ENCODE data around the gene OR51A2. TPM values are rescaled to one million over a fixed set of nuclear protein-coding genes. Genes with fewer than 3 reads are reported as not detected.

Gene OR51A2
- total and polyA plus RNA-seq, 2 experiments from 2014 or later: not detected

- TF ChIP-seq JUNB (IDR thresholded peaks at IDR 0.05; ENCODE audit: unreplicated experiment): no peak
Measured at GRCh38 chr11:4975436-4975835, 19.9 kb upstream of the OR51A2 start (continued).

- Histone ChIP-seq H3K36me3 (ENCODE audit: insufficient read depth) (no peaks in the 10 kb centered on the region), H3K9me2 (ENCODE audit: insufficient read depth) (no peaks in the 10 kb centered on the region), H3K27me3 (ENCODE audit: insufficient read depth) (no peaks in the 10 kb centered on the region), H3F3A (replicated peaks; ENCODE audit: low read depth) (no peaks in the 10 kb centered on the region), H3K4me3 (no peak overlapping the region), H3K27ac (ENCODE audit: low read depth) (no peak overlapping the region), H2AFZ (no peak overlapping the region), H3K4me1 (ENCODE audit: insufficient read depth) (no peaks in the 10 kb centered on the region), H3K4me2 (no peak overlapping the region), H3K79me2 (replicated peaks; ENCODE audit: insufficient read depth) (no peaks in the 10 kb centered on the region), H4K20me1 (replicated peaks; ENCODE audit: insufficient read depth) (no peaks in the 10 kb centered on the region)
- ATAC-seq (no peak), DNase-seq (ENCODE audit: low spot score) (no peak)
- Mint-ChIP-seq H3K4me3 (no peak overlapping the region), H3K27ac (no peak overlapping the region), H3K9me3 (no peaks in the 10 kb centered on the region), H3K4me1 (peaks cover 4% of the 10 kb centered on the region; the same call in 1 of the 3 replicates), H3K27me3 (ENCODE audit: insufficient read depth, low read depth, poor library complexity) (no peaks in the 10 kb centered on the region), H3K36me3 (ENCODE audit: low read depth) (no peaks in the 10 kb centered on the region)
- no peak for TF ChIP-seq CREB1 (CRISPR knock-in tag; IDR thresholded peaks at IDR 0.05; ENCODE audit: low read depth)
- no peak for TF ChIP-seq ETS1 (IDR thresholded peaks at IDR 0.05)
- no peak for TF ChIP-seq CTCF (conservative IDR thresholded peaks at IDR 0.05; ENCODE audit: low read depth in 2 of 2)
- TF ChIP-seq NANOG (IDR thresholded peaks at IDR 0.05; ENCODE audit: borderline replicate concordance): no peak
- no peak for TF ChIP-seq ZNF331 (CRISPR knock-in tag; IDR thresholded peaks at IDR 0.05; ENCODE audit: low read depth)
- TF ChIP-seq ZNF462 (CRISPR knock-in tag; IDR thresholded peaks at IDR 0.05): no peak
- no peak for TF ChIP-seq REST (IDR thresholded peaks at IDR 0.05; ENCODE audit: unreplicated experiment)
Measured at GRCh38 chr11:4962816-4963215, 7.3 kb upstream of the OR51A2 start.
